NCI-H748 treated with DMSO at 0.1 percent for 48 hours (cell line): ENCODE data around the gene CNNM2.

ENCODE experiments used
- DNase-seq: peaks from one replicate; lab custom pipeline; 2025; lab: John Stamatoyannopoulos, UW

The CNNM2 gene

GRCh38 chr10:103077020-103077419 is 158.9 kb downstream of the CNNM2 start:
- DNase-seq: no peak

- DNase-seq: no peak
Measured at GRCh38 chr10:103077491-103078308, 159.6 kb downstream of the CNNM2 start.

GRCh38 chr10:103078309-103078615 is 160.2 kb downstream of the CNNM2 start:
- no peak for DNase-seq

- no peak for DNase-seq
Measured at GRCh38 chr10:103078676-103079075, 160.6 kb downstream of the CNNM2 start.

GRCh38 chr10:103079100-103079499 is 161.0 kb downstream of the CNNM2 start:
- DNase-seq: no peak

GRCh38 chr10:103079946-103080345 is 161.9 kb downstream of the CNNM2 start:
- DNase-seq: no peak

GRCh38 chr10:103080891-103081581 is 162.9 kb downstream of the CNNM2 start:
- no peak for DNase-seq

GRCh38 chr10:103082683-103083082 is 164.6 kb downstream of the CNNM2 start:
- no peak for DNase-seq

- no peak for DNase-seq
Measured at GRCh38 chr10:103083266-103083976, 165.3 kb downstream of the CNNM2 start.

GRCh38 chr10:103083977-103084320 is 165.9 kb downstream of the CNNM2 start:
- no peak for DNase-seq

GRCh38 chr10:103086261-103086660 is 168.2 kb downstream of the CNNM2 start:
- no peak for DNase-seq

GRCh38 chr10:103086799-103087198 is 168.7 kb downstream of the CNNM2 start:
- no peak for DNase-seq

GRCh38 chr10:103089493-103089892 is 171.4 kb downstream of the CNNM2 start:
- DNase-seq: no peak

- DNase-seq: no peak
Measured at GRCh38 chr10:103090911-103091310, 172.8 kb downstream of the CNNM2 start.

- DNase-seq: no peak
Measured at GRCh38 chr10:103095005-103095404, 176.9 kb downstream of the CNNM2 start.

GRCh38 chr10:103096130-103096529 is 178.0 kb downstream of the CNNM2 start:
- DNase-seq: no peak

- DNase-seq: no peak
Measured at GRCh38 chr10:103098240-103098639, 180.1 kb downstream of the CNNM2 start.

GRCh38 chr10:103100620-103101019 is 182.5 kb downstream of the CNNM2 start:
- DNase-seq: no peak

- no peak for DNase-seq
Measured at GRCh38 chr10:103102195-103102594, 184.1 kb downstream of the CNNM2 start.

- no peak for DNase-seq
Measured at GRCh38 chr10:103103989-103104388, 185.9 kb downstream of the CNNM2 start.

- DNase-seq: no peak
Measured at GRCh38 chr10:103104721-103105120, 186.6 kb downstream of the CNNM2 start.

GRCh38 chr10:103105462-103105861 is 187.4 kb downstream of the CNNM2 start:
- DNase-seq: no peak

GRCh38 chr10:103106539-103106938 is 188.4 kb downstream of the CNNM2 start:
- DNase-seq: no peak
